ENCODE measurements around the gene TMEM245.
"Not testable (repeated sequence)": the region's sequence is repeated elsewhere in the genome, so short reads cannot be mapped to it uniquely, and the experiment has no call there.

The TMEM245 gene

DNA sequence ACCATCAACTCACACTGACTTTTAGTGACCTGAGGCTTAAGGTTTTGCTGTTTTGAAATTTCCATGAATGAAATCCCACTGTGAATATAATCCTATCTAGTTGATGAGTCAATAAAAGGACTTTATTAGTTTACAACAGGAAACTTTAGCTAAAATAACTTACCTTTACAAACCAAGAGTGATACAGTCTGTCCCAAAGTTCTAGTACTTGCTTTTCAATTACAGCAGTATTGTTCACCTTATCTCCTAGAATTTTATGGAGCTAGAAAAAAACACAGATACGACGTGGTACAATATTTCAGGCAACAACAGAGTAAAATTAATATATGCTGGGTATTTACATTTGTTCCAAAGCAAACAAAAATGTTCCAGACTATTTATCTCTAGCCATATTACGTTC is 59.6 kb downstream of the TMEM245 start:
- no peak for DNase-seq

DNA sequence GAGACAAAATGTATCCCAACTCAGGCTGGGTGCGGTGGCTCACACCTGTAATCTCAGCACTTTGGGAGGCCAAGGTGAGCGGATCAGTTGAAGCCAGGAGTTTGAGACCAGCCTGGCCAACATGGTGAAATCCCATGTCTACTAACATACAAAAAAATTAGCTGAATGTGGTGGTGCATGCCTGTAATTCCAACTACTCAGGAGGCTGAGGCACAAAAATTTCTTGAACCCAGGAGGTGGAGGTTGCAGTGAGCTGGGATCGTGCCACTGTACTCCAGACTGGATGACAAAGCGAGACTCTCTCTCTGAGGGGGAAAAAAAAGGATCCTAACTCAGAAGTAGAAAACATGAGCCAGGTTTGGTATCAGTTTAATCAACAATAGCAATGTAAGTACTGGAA is 66.6 kb downstream of the TMEM245 start:
- DNase-seq, result not testable (repeated sequence)

DNA sequence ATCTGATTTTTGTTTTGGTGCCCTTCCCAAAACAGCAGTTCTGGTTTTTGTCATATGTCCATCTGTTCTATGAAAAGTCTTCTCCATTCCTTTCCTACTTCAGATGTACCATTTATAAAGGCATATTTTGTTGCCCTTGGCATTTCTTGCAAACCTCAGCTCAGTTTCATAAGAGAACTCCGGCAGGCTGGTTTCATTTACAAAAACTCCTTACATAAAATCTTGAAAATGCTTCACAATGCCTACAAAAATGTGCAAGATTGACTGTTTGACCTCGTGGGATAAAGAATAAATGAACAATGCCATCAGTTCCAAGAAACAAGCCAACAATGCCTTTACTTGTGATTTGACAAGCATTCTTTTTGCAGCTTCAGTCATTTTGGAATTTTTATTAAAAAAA is 67.3 kb downstream of the TMEM245 start:
- no peak for DNase-seq

DNA sequence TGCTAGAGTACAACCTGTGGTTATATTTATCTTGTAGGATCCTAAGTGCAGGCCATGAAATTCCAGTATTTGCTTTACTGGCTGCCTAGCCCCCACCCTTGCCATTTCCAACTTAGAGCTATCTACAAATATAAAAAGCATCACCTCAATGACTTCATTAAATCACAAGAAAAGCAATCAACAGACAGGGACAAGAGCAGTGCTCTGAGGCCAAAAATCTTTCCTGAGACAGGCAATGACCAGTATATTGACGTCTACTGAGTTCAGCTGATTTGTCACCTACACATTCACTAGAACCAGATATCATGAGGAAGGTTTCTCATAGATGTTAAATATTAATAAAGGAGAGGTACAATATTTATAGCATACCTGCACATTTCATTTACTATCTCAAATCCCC is 68.0 kb downstream of the TMEM245 start:
- DNase-seq, result no peak

DNA sequence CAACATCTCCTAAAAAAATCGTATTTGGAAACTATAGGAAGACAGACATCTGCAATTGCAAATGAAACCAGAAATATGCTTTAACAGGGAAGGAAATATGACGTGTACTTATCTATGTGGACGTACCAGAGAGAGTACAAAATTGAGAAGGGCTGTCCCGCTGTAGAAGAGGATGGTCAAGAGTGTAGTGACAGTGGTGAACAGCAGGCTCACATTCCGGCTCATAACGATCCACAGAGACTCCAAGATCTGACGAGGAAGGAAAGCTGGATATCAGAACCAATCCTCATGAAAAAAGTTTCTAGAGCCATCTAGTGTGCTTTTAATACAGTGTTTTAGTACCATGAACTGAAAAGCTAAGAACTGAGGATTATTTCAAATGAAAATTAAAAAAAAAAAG is 69.3 kb downstream of the TMEM245 start:
- no peak for DNase-seq

DNA sequence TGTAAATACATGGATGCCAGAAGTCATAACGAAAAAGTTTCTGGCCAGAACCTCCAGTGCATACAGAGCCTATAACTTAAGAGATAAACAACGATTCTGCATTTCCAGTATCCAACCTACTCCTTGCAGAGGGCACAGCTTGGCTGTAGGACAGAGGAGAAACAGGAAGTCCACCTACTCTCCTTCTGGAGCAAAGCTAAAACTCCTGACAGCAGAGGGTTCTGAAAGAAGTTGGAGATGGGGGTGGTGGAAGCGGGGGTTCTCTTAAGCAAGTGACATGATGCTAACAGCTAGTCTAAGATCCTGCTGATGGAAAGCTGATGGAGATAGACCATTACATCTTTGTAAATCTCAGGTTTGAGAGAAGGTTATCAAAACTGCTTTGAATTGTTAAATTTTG is 70.9 kb downstream of the TMEM245 start:
- DNase-seq, result no peak

DNA sequence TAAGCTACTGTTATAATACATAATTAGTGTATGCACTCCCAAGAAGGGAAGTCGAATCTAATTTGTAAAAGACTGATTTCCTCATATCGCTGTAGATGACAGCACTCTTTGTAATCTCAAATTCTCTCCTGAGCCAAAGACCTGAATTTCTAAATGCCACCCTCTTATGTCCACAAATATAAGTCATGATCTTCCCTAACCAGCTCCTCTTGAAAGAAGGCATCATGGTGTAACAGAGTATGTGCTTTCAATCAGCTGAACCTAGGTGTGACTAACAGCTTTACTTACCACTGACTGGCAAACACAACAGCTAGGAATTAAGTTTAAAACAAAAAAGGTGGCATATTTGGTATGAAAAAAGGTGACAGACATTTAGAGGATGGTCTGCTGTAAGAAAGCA is 72.5 kb downstream of the TMEM245 start:
- DNase-seq, result no peak

DNA sequence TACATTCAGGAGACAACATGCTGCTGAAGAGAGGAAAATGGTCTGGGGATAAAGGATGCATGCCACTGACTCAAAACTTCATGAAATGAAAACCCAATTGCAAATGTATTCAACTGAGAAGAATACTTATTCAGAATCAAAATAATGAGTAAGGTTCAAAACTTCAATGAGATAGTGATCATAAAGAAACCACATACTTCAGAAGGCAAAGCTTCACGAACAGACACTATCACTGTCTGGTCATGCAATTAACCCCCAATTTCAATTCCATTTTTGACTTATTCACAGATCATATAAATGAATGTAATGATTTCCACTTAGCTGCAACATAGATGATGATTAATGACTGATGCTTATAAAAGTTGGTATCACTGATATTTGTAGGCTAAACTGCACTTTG is 73.4 kb downstream of the TMEM245 start:
- DNase-seq, result no peak

DNA sequence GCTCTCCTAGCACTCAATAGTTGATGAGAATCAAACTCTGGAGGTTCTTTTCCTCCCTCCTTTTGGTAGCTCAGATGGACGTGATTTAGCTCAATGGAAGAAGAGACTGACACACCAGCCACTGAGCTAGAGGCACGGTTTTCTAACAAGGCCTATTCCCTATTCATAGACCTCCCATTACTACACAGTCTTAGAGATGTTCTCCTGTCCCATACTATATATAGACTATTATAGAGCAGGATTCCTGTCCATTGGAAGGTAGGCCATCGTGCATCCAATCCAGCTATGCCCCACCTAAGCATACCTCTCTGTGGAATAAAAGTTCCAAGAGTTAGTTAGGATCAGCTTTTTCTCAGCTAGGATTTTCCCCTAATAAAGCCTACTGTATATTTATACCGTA is 76.2 kb downstream of the TMEM245 start:
- DNase-seq, result no peak

DNA sequence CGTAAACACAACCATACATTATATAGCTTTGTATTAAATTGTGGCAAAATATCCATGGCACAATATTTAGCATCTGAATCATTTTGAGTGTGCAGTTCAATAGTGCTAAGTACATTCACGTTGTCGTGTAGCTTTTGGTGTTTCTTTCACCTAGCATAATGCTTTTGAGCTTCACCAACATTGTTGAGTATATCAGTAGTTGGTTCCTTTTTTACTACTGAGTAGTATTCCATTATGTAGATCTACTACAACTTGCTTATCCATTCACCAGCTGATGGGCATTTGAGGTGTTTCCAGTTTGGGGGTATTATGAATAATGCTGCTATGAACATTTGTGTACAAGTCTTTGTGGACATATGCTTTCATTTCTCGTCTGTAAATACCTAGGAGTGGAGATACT is 79.2 kb downstream of the TMEM245 start:
- no peak for DNase-seq

DNA sequence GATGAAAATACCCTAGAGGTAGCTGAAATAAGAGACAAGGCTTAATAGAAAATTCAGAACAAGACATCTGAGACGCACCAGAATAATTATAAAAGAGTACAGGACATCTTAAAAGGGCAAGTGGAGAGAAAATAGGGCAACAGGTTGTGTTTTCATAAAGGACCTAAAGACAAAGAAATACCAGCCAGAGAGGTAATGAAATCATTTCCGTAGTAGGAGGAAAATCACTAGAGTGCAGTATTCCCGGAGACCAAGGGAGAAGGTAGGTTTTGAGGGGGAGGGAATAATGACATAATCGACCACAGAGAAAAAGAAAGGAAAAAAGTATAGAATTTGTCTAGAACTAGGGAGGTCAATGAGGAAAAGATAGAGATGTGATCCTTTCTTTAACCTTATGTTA is 80.2 kb downstream of the TMEM245 start:
- DNase-seq, result no peak

DNA sequence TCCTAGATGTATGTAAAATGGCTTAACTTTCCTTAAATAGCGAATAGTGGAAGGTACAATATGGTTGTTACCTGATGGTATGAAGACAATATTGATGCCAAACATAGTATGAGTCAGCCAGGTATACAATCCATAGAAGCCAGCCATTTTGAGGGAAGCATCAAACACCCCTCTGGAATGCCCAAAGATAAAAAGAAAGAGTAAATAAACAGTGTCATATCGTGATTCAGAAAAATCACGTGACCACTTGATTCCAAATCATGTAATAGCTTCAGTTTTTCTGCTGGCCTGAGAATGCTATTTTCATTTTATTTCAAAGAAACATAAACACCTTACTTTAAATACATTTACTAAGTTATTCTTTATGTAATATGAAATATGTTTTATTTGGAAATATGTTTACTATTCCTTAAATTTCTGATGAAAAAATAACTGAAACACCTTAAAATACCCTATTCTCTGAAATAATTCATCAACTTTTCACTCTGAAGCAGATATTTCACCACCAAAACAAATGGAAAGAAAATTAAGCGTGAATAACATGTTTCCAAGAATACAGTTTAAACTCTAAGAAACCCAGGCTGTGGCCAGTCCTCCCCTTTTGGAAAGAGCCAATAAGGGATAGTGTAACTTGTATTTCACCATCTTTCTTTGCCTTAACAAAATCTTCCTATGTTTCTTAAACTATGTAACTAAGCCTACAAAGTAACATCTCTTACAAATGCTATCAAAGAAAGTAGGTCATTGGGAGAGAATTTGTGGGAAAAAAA is 81.6 kb downstream of the TMEM245 start:
- no peak for DNase-seq

DNA sequence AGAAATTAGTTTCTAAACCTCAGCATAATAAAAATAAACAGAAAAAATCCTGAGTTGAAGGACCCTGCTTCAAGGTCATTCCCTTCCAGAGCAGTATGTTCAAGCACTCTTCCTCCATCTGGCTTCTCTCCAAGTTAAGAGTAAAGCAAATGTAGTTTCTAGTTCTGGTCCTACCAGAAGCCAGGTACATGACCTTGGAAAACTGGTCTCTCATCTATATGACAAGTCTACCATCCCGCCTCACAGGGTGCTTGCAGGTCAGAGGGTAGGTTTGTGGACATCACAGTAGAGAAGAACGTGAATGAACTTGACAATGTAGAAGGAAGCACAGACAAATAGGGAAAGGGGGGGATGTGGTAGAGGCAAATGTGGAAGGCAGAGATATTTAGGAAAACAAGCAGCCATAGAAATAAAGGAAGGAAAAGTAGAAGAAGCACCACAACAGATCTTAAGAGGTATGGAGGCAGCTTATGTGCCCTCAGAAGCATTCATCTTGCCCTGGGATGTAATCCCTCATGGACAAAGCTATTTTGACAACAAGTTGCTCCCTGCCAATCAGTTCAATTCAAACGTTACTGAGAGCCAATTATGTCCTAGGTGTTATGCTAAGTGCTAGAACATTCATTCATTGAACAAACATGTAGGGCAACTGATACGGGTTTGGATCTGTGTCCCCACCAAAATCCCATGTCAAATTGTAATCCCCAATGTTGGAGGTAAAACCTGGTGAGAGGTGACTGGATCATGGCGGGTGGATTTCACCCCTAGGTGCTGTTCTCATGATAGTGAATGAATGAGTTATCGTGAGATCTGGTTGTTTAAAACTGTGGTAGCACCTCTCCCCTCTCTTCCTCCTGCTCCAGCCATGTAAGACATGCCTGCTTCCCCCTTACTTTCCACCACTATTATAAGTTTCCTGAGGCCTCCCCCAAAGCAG is 82.7 kb downstream of the TMEM245 start:
- no peak for DNase-seq

DNA sequence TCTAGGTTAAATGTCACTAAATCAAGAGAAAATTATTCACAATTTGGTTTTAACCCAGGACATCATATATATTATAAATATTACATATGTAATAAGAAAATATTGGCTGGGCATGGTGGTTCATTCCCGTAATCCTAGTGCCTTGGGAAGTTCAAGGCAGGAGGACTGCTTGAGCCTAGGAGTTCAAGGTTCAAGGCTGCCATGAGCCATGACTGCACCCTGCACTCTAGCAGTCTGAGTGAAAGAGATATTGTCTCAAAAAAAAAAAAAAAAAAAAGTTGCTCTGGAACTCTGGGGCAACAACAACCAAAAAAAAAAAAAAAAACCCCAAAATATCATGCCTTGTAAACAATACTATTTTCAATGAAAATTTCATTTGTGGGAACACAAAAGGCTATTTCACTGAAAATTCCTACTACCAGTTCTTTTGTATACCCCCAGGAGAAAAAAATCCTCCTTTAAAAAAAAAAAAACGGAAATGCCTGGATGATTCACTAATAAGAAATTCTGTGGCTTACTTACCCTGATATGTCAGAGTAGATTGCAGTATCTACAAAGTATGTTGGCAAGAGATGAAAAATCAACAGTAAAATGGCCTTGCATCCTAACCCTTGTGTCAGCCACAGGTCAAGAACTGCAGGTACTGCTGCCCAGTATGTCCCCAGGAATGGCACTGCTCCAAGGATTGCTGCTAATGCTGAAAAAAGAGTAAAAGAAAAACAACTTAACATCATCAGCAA is 83.9 kb downstream of the TMEM245 start:
- no peak for DNase-seq

DNA sequence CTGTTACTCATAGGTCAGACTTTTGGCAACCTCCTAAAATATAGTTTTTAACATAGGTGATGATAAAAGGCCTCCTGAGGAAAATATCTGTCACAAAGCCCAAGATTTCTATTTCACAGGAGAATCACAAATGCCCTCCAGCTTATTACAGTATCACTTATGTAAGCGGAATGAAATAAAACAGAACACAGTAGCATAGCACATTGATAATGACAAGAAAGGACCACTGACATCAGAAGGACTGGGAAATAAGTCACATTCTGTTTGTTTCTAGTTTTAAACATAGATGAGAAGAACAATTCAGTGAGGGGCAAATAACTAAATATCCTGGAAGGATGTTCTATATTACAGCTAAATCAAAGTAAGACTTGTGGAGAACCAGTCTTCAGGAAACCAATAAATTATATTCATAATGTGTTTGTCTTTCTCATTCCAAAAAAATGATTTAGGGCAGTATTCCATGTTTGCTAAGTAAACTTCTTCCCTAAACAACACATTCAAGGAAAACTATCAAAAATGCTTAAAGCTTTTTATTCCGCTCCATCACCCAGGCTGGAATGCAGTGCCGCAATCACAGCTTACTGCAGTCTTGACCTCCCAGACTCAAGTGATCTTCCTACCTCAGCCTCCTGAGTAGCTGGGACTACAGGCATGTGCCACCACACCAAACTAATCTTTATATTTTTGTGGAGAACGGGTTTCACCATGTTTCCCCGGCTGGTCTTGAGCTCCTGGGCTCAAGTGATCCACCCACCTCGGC is 85.6 kb downstream of the TMEM245 start:
- no peak for DNase-seq

DNA sequence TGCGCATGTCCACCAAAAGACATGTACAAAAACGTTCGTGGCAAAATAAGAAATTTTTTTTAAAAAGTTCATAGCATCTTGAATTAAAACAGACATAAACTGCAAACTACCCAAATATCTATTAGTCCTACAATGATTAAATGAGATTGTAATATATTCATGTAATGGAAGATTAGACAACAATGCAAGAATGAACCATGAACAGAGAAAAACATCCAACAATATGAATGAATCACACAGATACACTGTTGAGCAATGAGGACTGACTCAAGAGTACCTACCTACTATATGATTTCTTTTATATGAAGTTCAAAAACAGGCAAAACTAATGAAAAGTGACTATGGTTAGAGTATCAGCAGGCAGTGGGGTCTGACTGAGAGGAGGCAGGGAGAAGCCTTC is 88.5 kb downstream of the TMEM245 start:
- no peak for DNase-seq

DNA sequence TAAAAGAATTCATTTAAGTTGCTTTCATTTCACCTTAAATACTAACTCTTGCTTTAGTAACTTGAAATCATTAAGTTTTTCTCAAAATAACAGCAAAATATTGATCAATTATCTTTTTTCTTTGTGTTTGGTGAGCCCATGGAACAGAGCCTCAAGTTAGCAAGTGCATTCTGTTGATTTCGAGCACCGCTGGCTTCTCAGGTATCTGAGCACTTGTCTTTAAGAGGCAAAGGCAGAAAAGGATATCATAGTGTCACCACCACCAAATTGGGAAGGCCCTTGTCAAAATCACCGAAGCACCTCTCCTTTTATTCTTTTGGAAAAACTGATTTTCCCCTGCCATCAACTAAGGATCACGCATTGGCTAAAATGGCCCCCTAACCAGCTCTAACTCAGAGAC is 89.3 kb downstream of the TMEM245 start:
- DNase-seq, result no peak

DNA sequence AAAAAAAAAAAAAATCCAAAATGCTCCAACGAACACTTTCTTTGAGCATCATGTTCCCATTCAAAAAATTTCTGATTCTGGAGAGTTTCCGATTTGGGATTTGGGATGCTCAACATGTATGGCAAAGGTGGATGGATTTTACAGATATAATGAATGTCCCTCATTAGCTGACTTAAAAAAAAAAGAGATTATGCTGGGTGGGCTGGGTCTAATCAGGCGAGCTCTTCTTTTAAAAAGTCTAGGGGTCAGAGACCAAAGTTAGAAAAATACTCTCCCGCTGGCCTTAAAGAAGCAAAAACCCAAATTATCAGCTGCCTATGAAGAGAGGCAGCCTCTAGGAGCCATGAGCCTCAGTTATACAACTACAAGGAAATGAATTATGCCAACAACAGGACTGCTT is 91.3 kb downstream of the TMEM245 start:
- DNase-seq, result no peak

DNA sequence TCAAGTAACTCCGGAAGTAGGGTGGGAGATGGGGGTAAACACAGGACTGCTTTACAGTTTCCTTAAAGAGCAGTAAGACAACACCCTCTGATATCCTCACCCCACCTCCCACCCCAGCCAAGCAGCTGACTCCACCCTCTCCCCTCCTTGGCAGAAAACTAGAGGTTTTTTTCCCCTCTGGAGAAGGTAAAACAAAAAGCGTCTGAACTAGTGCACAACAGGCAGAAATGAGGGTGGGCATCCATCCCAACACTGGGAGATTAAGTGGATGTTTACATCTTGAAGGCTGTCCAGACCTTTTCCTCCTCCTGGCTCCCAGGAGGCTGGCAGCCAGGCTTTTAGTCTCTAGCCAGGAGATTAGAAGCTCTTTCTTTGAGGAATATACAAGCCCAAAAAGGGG is 92.6 kb downstream of the TMEM245 start:
- no peak for DNase-seq

DNA sequence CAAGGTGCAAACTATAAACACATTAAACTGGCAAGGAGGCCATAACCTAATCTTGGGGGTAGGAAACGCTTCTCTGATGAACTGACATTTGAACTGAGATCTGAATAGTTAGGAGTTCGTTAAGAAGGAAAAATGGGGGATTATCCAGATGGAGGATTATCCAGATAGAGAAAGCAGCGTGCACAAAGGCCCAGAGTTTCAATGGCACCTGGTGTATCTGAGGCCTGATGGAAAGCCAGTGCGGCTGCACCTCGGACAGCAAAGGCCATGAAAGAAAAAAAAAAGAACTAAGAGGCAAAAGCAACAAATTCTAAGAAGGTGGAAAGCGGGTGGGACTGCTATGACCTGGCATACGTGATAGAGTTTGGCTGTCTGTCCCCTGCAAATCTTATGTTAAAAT is 93.4 kb downstream of the TMEM245 start:
- DNase-seq, result no peak

DNA sequence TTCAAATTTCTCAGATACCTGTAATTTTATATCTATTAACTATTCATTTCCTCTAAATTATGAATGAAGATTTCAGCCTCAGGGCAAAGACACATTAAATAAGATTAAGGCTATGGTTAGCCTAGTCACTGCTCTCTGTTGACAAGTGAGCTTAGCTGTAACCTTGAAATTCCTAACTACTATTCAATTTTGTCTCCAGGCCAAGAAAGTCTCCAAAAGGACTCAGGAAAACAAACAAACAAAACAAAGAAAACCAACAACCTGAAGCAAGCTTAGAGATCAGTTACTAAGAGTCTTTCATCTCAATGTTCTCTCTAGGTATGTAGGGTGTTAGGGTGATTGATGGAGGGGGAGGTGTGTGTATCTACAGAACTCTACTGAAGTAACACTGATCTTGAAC is 96.9 kb downstream of the TMEM245 start:
- DNase-seq, result no peak

DNA sequence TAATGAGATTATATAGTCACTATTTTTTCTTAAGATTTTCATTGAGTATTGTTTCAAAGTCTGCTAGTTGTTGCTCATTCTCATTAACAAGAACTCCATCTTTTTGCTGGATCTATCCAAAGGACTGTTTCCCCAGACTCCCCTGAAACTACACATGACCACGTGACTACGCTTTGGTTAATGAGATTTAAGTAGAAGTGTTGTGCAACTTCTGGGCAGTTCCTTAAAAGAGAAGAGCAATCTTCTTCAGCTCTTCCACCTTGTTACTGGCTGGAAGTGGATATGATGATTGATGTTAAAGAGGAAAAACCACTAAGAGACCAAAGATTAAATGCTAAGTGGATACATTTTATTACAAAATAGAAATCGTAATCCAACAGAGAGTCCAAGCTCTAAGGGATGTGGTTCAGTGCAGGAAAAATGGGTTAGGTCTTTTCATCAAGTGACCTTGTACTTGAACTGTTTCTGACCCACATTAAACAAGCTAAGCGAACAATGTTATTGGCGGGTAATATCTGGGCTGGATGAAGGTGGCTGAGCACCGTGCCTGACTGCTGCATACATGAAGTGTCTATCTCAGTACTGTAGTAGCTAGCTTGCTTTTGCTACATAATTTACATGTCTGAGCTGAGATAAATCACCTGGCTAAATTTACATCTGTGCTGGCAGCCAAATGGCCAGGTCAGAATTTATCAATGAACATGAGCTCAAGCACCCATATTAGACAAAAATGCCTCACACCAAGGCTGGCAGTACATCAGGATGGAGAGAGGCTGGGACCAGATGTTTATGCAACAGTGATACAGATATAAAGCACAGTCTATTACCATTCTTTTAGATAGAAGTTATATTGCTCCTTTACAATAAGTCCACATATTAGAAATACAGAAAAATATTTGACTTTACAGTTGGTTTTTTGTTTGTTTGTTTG is 98.9 kb downstream of the TMEM245 start:
- DNase-seq, result no peak
